Left cardiac atrium (tissue), 4 donors: ENCODE measurements around the gene IL18R1. TPM values are rescaled to one million over a fixed set of nuclear protein-coding genes. Genes with fewer than 3 reads are reported as not detected.

Experiments used
- ATAC-seq, 2 donors: fragments of 200-7000 bp; cut with Tn5 transposase; one replicate each; pipeline ENCODE4 v1.9.1; 2020; ENCODE audit warnings: mild to moderate bottlenecking in 2 of 2, moderate library complexity in 2 of 2
- DNase-seq: peaks from one replicate; pipeline ENCODE4 v3.0.0-alpha.2; 2020
- intact Hi-C, 2 donors: fragments of 100-400 bp; cut with DNase I; formaldehyde crosslinking; loops; one replicate each; pipeline versions ENCODE4 v1.14.1 to v1.15.1; 2022 to 2023
- total RNA-seq, 2 donors: library from RNA; stranded (reverse); fragmentation: NEBNext Ultra II Directional; extraction: Animal tissue kit (Norgen Biotek cat#: 25700); gene quantifications; one replicate each; pipeline ENCODE4 v1.2.1, GENCODE V29; 2021
- donor health status: DM: no; HTN: yes; CAD: no.
- donor health status: DM: no; HTN: yes; CAD: no; lungs with severe emphysema.
- donor health status: DM: yes; HTN: yes; CAD: no.
- donor health status: Dilated cardiomyopathy.

The IL18R1 gene
- total RNA-seq, 2 donors from 2014 or later, result 1.2 to 5.5 TPM

GRCh38 chr2:102383722-102384121 lies 28.1 kb downstream of the IL18R1 start:
- DNase-seq (no peak), ATAC-seq (no peak)
- intact Hi-C loops, result no loop called here

- ATAC-seq, result no peak
- no peak for DNase-seq
- intact Hi-C loops, result no loop called here
These were observed 29.9 kb downstream of the IL18R1 start for GRCh38 chr2:102385522-102385921.

DNA sequence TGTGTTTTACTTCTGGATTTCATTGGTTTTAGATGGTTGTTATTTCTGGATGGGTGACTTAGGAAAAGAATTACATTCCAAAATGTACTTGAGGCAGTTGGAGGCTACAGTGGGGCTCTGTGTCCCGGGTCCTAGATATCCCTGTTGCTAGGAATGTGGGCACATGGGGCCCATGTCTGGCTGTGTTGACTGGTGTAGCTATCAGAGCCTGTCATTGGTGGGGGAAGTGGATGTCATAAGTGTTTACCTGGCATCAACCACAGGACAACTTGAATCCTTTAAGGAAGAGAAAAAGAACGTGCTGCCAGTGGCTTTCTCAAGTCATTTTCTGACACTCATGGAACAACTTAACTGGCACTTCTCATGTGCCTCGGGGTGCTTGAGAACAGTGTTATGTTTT lies 30.4 kb downstream of the IL18R1 start:
- intact Hi-C loops, result no loop called here
- ATAC-seq (no peak), DNase-seq (no peak)

DNA sequence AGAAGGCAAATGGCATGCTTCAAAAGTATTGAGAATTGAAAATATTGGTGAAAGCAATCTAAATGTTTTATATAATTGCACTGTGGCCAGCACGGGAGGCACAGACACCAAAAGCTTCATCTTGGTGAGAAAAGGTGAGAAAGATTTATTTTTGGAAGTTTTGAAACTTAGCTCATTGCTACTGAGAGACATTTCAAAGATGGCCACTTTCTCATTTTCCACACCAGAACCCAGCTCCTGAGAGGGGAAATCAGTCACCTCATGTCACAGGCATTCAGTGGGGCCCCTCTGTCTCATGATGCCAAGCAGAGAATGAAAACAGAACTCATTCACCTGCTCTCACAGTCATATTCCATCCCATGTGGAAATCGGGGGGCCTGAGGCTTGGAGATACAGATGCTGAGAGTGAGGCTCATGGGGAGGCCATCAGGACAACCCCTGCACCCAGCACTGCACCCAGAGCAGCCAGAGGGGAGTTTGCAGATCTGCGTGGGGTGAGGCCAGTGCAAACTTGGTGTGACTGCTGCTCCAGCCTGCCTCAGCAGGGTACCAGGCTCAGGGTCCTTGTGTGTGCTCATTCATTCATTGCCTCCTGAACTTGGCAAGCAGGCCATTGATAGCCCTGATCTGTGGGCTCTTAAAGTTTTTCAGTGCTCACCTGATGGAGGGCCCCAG lies 31.4 kb downstream of the IL18R1 start:
- intact Hi-C loops, result no loop called here
- ATAC-seq (no peak), DNase-seq (no peak)

DNA sequence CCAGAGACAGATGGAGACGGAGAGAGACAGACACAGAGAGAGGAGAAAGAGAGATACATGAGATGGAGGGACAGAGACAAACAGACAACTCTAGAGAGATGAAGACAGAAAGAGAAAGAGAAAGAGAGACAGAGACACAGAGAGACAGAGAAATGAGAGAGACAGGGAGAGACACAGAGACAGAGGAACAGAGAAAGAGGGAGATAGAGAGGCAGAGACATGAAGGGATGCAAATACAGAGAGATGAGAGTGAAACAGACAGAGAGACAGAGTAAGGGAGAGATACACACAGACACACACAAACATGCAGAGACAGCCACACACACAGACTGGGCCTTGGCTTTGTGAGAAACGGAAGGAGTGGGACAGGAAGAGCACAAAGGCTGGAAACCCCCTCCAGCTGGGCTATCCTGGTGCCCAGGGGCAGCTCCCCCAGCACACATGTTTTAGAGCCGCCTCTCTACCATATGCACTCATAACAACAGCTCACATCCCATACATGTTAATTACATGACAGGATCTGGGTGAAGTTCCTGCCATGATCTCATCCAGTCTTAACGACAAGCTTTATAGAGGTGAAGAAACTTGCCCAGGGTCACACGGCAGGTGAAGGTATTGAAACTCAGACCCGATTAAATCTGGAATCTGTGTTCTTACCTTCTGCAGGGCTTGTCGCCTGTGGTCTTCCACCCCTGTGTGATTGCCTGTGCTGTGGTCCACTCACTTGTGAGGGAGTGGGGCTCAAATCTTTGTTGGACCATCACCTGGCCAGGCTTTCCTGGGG lies 32.4 kb downstream of the IL18R1 start:
- ATAC-seq, result no peak
- intact Hi-C loops, result no loop called here
- no peak for DNase-seq

- ATAC-seq (no peak), DNase-seq (no peak)
- intact Hi-C loops, result no loop called here
These were observed 36.0 kb downstream of the IL18R1 start for GRCh38 chr2:102391565-102391964.

DNA sequence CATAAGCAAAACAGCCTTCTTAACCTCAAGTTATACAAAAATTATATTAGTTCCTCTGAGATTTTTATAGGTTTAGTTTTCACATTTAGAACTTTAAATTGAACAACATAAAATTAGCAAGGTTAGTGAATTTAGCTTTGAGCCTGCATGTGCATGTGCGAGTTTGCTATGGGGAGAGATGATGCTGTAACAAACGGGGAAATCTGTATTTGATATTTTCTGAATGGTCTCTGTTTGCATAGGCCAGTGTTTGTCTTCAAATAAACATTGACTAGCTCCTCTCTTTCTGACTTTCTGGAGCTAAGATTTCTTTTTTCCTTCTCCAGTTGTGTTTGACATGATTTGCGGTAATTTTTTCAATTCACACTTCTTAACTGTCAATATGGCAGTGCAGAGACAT lies 36.5 kb downstream of the IL18R1 start:
- ATAC-seq (no peak), DNase-seq (no peak)
- intact Hi-C loops, result no loop called here

- ATAC-seq (no peak), DNase-seq (no peak)
- intact Hi-C loops, result no loop called here
These were observed 37.3 kb downstream of the IL18R1 start for GRCh38 chr2:102392942-102393341.

DNA sequence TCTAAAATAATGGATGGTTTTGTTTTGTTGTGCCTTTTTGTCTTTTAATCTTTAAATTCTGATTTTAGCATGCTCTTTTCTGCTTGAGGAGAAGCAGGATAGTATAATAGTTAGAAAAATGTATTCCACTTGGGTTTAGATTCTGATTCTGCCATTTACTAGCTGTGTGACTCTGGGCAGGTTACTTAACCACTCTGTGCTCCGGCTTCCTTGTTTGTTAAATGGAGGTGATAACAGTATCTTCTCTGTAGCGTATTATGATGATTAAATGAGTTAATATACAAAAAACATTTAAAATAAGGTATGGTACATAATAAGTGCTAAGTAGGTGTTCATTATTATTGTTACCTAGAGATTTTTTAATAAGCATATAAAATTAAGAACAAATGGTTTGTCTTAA lies 40.4 kb downstream of the IL18R1 start:
- intact Hi-C loops, result no loop called here
- DNase-seq, result no peak
- ATAC-seq, result no peak

DNA sequence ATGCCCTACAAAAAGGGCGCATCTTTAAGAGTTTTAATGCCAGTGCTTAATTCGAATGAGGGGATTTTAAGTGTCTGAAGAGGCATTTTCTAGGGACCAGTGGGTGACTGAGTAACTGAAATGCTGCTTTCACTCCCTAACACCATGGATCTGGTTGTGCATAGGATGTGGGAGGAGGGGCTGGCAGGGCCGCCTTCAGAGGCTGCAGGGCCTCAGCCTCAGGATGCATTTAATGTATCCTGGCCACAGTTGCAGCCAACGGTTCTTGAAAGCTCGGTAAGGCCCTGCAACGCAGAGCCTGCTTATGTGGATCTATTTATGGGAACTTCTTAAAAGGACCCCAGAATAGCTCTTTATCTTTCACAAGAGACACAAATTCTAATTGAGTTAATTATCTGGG lies 41.6 kb downstream of the IL18R1 start:
- ATAC-seq (no peak), DNase-seq (no peak)
- intact Hi-C loops, result no loop called here

- ATAC-seq (no peak), DNase-seq (no peak)
- intact Hi-C loops, result no loop called here
These were observed 44.0 kb downstream of the IL18R1 start for GRCh38 chr2:102399499-102400141.

DNA sequence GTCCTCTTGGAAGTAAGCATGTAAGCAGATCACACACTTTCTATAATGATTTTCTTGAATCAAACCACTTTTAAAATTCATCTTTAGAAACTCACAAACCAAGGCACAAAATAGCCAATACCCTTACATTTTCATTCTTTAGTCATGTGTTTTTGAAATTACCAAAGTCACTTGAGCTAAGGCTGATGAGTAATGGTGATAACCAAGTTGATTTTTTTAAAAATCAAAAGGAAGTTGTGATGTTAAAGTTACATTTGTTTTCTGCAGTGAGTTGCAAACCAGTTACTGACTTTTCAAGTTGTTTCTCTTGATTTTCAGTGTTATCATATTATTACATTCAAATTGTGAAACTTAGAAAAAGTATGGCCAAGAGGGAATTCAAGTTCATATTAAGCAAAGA lies 45.9 kb downstream of the IL18R1 start:
- ATAC-seq (no peak), DNase-seq (no peak)
- intact Hi-C loops, result no loop called here

DNA sequence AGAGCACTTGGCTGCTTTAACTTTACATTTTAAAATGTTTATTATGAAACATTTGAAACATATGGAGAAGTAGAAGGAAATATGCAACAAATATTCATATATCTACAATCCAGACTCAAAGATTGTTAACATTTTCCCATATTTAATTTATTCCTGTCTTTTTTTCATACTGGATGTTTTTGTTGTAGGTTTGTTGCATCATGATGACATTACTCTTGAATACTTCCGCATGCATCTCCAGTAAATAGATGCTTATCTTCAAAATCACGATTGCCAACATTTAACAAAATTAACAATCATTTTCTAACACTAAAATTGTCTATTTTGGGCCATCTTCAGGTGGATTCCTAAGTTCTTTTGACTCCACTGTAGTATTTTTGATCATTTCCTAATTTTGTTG lies 46.3 kb downstream of the IL18R1 start:
- DNase-seq, result no peak
- intact Hi-C loops, result no loop called here
- no peak for ATAC-seq

DNA sequence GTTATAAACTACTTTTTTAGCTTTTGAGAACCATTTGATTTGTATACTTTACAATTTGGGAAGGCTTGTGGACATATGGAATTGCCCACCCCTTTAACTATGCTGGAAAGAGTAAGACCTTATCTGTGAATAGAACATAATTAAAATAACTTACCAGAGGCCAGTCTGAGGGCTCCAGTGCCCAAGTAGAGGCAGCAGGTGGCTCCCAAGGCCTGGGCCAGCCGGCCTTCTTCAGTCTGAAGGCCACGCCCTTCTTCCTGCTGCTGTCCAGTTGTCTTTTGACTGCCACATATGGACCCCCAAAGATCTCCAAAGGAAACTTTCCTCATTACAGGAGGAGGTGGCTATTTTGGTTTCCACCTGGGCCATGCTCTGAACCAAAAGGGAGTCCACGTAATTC lies 55.4 kb downstream of the IL18R1 start:
- no peak for ATAC-seq
- no peak for DNase-seq
- intact Hi-C loops, result no loop called here

GRCh38 chr2:102412199-102412598 lies 56.6 kb downstream of the IL18R1 start:
- DNase-seq (no peak), ATAC-seq (no peak)
- intact Hi-C loops, result no loop called here

GRCh38 chr2:102417946-102418345 lies 62.4 kb downstream of the IL18R1 start:
- DNase-seq, result no peak
- intact Hi-C loops, result no loop called here
- ATAC-seq, result no peak

DNA sequence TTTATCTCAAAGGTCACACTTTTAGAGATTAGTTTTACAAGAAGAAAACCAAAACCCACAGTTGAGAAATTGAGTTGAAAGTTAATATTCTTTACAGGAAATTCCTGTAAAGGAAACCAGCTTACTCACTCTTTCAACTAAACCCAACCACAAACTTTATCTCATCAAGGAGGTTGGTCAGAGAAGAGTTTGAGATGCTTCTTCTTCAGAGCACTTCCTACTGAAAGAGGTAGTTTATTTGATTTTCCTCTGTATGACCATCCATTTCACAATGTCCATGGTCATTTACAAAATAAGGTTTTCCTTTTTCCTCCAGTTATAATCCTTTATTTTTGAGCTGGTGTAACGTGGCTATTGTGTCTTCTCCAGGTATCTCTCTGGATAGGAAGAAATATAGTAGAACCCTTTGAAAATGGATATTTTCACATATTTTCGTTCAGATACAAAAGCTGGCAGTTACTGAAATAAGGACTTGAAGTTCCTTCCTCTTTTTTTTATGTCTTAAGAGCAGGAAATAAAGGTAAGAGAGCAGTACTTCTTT lies 62.9 kb downstream of the IL18R1 start:
- ATAC-seq (peak in 1 of 2 donors; percentile 34), DNase-seq (no peak)
- intact Hi-C loops, result no loop called here

GRCh38 chr2:102420290-102420689 lies 64.7 kb downstream of the IL18R1 start:
- intact Hi-C loops, result no loop called here
- DNase-seq (no peak), ATAC-seq (no peak)

DNA sequence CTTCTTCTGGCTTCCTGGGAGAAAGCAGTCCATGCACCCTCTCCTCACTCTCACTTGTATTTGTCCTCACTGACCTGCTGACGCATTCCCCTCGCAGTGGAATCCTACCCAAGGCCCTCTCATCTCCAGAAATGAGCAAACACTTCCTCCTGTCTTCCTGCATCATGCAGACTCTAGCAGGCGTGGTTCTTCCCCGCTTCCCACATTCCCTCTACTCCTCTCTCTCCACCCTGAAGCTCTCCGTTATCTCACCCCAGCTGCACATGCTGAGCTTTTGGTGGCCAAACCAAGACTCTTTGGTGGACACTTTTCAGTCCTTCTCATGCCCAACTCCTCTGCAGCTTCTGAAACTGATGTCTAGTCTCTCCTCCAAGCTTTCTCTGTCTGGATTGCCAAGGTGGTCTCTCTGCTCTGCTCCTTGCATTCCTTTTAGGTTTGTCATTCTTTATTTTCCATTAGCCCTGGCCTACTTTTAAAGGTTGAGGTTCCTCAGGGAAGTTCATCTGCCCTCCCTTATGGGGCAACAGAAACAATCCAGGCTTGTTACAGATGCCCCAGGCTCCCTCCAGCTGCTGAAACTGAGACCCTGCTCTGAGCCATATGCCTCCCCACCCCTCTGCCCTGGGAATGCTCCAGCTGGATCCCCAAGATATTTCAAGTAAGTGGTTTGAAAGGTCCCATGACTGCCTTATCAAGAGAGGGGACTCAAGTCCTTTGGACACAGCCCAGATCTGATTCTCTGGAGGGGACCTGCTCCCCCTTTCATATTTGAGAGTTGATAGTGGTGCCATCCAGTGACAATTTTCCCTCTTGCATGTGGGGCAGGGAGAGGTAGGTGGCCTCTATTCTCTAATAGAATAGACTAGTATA lies 66.5 kb downstream of the IL18R1 start:
- ATAC-seq (no peak), DNase-seq (no peak)
- intact Hi-C loops, result no loop called here
